Caco-2 (cell line): ENCODE data around the gene FAM72A. TPM values are rescaled to one million over a fixed set of nuclear protein-coding genes. Genes with fewer than 3 reads are reported as not detected.
"Not testable (repeated sequence)": the region's sequence is repeated elsewhere in the genome, so short reads cannot be mapped to it uniquely, and the experiment has no call there.

Source experiments
- BruUV-seq: library from RNA; stranded (reverse); fragments of 400-500 nt; replicated peaks from 2 replicates; lab custom pipeline; 2021; lab: Mats Ljungman, UMichigan
- CTCF ChIA-PET: fragments of 300-600 bp; sonication (Branson Sonifier 250); formaldehyde crosslinking; loops from one replicate; lab custom pipeline; 2022; ENCODE audit warnings: antibody characterized with exemption; lab: Charles Lee
- POLR2A ChIA-PET: fragments of 300-600 bp; sonication (Branson Sonifier 250); formaldehyde crosslinking; loops from one replicate; lab custom pipeline; 2022; ENCODE audit warnings: antibody characterized with exemption; lab: Charles Lee
- DNase-seq, 2 experiments: peaks; one replicate each; pipeline versions ENCODE4 v3.0.0 to v3.0.0-alpha.2; 2020 to 2022
- H3K27me3 ChIP-seq: replicated peaks from 2 replicates; pipeline ENCODE4 v1.6.0; 2011; ENCODE audit warnings: low read length; ENCODE audit not compliant: control insufficient read depth, insufficient read depth
- H3K36me3 ChIP-seq: 2 replicates; pipeline ENCODE4 v1.5.1; 2011; ENCODE audit warnings: low read length; ENCODE audit not compliant: control insufficient read depth, insufficient read depth
- H3K4me1 ChIP-seq: fragments of 250-450 bp; sonication (Bioruptor Pico); 2 replicates; pipeline ENCODE4 v1.5.1; 2020; ENCODE audit warnings: mild to moderate bottlenecking
- H3K4me3 ChIP-seq: 2 replicates; pipeline ENCODE4 v1.5.1; 2011; ENCODE audit warnings: low read depth, mild to moderate bottlenecking, control low read depth, low read length
- H3K9me3 ChIP-seq: fragments of 250-450 bp; sonication (Bioruptor Pico); 2 replicates; pipeline ENCODE4 v1.5.1; 2020; ENCODE audit warnings: mild to moderate bottlenecking, moderate library complexity
- H3K27ac Mint-ChIP-seq: one replicate; pipeline ENCODE4 v1.8.0; 2022; ENCODE audit warnings: mixed read lengths; ENCODE audit not compliant: unreplicated experiment
- H3K27me3 Mint-ChIP-seq: one replicate; pipeline ENCODE4 v1.8.0; 2022; ENCODE audit warnings: mixed read lengths; ENCODE audit not compliant: insufficient read depth, unreplicated experiment
- H3K36me3 Mint-ChIP-seq: one replicate; pipeline ENCODE4 v1.8.0; 2022; ENCODE audit warnings: mild to moderate bottlenecking, mixed read lengths; ENCODE audit not compliant: insufficient read depth, unreplicated experiment
- H3K4me1 Mint-ChIP-seq: one replicate; pipeline ENCODE4 v1.8.0; 2022; ENCODE audit warnings: low read depth, mixed read lengths; ENCODE audit not compliant: unreplicated experiment
- H3K4me3 Mint-ChIP-seq: one replicate; pipeline ENCODE4 v1.8.0; 2022; ENCODE audit warnings: mild to moderate bottlenecking, moderate library complexity, mixed read lengths; ENCODE audit not compliant: unreplicated experiment
- H3K9me3 Mint-ChIP-seq: one replicate; pipeline ENCODE4 v1.8.0; 2022; ENCODE audit warnings: mixed read lengths; ENCODE audit not compliant: unreplicated experiment
- intact Hi-C: fragments of 100-400 bp; cut with micrococcal nuclease; formaldehyde crosslinking; loops from one replicate; pipeline ENCODE4 v1.10.0; 2022; ENCODE audit not compliant: unreplicated experiment
- total RNA-seq: library from RNA; stranded (reverse); gene quantifications from 2 replicates; pipeline ENCODE4 v1.2.3, GENCODE V29; 2022

The FAM72A gene
- total RNA-seq, 1 experiment from 2014 or later, result 12.3 TPM

DNA sequence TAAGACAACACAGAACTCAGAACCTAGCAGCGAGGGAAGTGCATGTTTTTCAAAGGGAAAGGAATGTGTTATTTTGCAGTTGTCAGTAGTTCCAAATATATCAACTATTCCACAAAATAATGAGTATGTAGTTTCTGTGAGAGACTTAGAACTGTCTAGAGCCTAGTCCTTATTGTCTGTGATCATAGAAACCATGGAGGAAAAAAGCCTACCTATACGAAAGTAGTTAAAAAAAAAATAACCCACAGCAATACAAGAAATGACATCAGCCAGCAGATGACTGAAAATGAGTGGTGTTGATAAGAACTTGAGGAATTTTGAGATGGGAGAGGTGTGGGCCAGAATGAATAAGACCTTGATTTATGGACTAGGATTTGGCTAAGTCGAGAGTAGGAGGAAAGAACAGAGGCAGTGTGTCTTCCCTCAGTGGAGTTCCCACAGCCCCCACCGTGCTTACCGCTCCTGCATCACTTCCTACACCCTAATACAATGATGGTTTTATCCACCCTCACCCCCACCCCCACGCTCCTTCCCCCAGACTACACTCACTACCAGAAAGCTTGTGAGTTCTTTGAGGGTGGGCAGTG, 21.6 kb upstream of the FAM72A start:
- BruUV-seq, H3K36me3 Mint-ChIP-seq, DNase-seq, POLR2A ChIA-PET, H3K9me3 Mint-ChIP-seq, H3K4me3 Mint-ChIP-seq, H3K4me1 ChIP-seq, H3K27me3 Mint-ChIP-seq, H3K4me3 ChIP-seq, H3K27ac Mint-ChIP-seq, H3K36me3 ChIP-seq, intact Hi-C loops, H3K9me3 ChIP-seq, H3K27me3 ChIP-seq, CTCF ChIA-PET, H3K4me1 Mint-ChIP-seq: not testable (repeated sequence)

GRCh38 chr1:206221585-206221984, 18.9 kb upstream of the FAM72A start:
- DNase-seq, BruUV-seq, H3K4me3 ChIP-seq, H3K4me3 Mint-ChIP-seq, H3K9me3 Mint-ChIP-seq, H3K9me3 ChIP-seq, H3K4me1 ChIP-seq, H3K4me1 Mint-ChIP-seq, H3K36me3 ChIP-seq, intact Hi-C loops, POLR2A ChIA-PET, H3K27me3 Mint-ChIP-seq, H3K27ac Mint-ChIP-seq, H3K27me3 ChIP-seq, CTCF ChIA-PET, H3K36me3 Mint-ChIP-seq: not testable (repeated sequence)

DNA sequence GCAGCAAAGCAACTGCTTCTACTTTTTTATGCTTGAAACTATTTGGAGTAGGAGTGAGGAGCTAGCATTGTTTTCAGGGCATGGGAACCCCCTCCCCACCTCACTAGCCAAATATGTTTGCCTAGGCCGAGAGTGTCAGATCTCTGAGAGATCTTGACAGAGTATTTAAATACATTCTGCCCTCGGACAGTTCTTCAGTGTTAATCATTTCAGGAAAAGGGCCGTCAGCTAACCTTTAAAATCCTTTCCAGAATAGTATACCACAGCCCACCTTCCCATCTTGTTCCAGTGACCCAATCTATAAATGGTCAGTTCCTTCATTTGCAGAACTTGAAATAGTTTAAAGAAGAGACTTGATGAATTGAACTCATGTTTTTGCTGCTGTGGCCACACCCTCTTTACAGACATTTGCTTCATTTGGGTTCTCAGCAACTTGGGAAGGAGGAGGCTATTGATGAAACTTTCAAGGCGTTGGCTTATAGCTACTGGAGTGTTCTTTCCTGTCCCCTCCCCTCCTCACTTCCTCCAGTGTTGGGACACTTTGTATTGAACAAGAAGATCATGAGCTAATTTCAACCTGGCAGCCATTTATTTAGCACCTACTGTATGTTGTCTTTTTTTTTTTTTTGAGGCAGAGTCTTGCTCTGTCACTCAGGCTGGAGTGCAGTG, 17.8 kb upstream of the FAM72A start:
- H3K4me3 Mint-ChIP-seq, result peak overlapping the region; percentile 57
- BruUV-seq, CTCF ChIA-PET: not testable (repeated sequence)

DNA sequence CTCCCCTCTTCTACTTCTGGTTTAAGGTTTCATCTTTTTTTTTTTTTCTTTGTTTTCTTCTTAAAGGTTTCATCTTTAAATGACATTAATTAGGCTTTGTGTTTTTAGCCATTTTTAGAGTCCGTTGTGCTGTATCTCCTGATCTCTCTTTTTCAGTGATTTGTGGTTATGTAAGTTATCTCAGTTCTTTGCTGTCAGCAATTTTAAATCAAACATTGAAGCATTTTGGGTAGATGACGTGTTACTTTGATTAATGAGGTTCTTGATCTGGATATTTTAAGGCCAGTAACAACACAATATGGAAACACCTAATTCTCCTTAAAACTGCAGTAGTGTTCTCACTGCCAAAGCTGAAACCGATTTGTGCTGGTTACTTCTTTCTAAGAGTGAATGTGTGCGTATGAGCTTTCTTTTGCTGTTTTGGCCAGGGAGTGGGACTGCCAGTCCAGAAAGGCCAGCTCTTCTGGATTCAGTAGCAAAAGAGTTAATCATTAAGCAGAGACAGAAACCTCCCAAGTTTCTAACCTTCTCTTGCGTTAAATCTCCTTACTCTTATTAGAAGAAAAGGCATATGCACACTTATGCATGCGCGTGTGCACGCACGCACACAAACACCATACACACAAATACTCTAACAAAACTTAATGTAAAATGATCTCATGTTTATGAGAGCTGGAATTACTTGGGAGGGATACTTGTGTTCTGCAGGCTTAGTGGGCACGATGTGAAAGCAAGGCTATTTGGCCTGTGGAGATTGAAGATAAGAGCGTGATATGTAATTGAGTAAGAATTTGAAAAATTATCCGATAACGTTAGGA, 17.1 kb upstream of the FAM72A start:
- intact Hi-C loops, H3K36me3 ChIP-seq, CTCF ChIA-PET, POLR2A ChIA-PET, H3K36me3 Mint-ChIP-seq, H3K27me3 Mint-ChIP-seq, H3K4me3 ChIP-seq, BruUV-seq, H3K4me1 ChIP-seq, H3K9me3 Mint-ChIP-seq, H3K27ac Mint-ChIP-seq, H3K27me3 ChIP-seq, DNase-seq, H3K9me3 ChIP-seq, H3K4me1 Mint-ChIP-seq: not testable (repeated sequence)
- H3K4me3 Mint-ChIP-seq, result peak overlapping the region; percentile 57

More for the DNA sequence above, 17.8 kb upstream of the FAM72A start:
- H3K27me3 ChIP-seq, H3K9me3 Mint-ChIP-seq, H3K36me3 ChIP-seq, H3K4me1 Mint-ChIP-seq, H3K27me3 Mint-ChIP-seq, H3K4me3 ChIP-seq, intact Hi-C loops, POLR2A ChIA-PET, H3K36me3 Mint-ChIP-seq, H3K4me1 ChIP-seq, H3K9me3 ChIP-seq, H3K27ac Mint-ChIP-seq: not testable (repeated sequence)
- DNase-seq, result peak in 1 of 2 experiments; percentile 7

DNA sequence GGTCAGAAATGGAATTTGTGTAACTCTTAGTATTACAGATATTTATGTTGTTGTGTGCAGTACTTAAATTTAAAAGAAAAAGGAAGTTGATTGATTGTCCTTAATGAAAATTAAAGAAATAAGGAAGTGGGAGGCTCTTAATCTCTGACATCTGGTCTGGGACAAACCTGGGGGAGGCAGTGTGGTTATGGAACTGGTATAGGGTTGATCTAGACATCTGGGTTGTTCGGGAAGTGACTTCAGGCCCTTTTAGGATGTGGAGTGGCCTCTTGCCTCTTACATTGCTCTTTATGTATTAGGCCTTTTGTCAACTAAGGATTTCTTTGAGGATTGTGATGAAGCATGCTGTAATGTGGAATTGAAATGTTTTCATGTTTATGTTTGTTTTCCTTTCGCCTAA, 16.1 kb upstream of the FAM72A start:
- intact Hi-C loops, CTCF ChIA-PET: not testable (repeated sequence)

DNA sequence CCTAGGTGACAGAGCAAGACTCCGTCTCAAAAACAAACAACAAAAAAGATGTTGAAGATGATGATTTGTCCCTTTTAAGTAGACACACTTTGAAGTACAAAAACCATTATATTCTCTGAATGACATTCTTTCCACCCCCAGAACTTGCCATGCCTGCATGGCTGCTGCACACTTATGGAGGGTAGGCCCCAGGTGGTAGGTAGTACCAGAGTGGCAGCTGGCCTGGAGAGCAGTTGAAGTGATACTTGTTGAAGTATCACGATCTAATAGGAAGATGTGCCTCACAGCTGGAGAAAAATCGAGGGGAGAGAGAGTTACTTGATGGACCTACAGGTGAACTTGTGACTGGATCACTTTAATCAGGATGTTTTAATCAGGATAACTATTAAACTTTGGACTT, 15.6 kb upstream of the FAM72A start:
- POLR2A ChIA-PET, H3K4me1 ChIP-seq, H3K36me3 Mint-ChIP-seq, H3K4me3 Mint-ChIP-seq, H3K9me3 Mint-ChIP-seq, H3K9me3 ChIP-seq, H3K27me3 Mint-ChIP-seq, BruUV-seq, DNase-seq, H3K36me3 ChIP-seq, H3K4me1 Mint-ChIP-seq, H3K4me3 ChIP-seq, H3K27ac Mint-ChIP-seq, H3K27me3 ChIP-seq, intact Hi-C loops, CTCF ChIA-PET: not testable (repeated sequence)

More for the DNA sequence above, 16.1 kb upstream of the FAM72A start:
- H3K4me3 ChIP-seq, H3K9me3 Mint-ChIP-seq, H3K4me1 ChIP-seq, H3K4me3 Mint-ChIP-seq, POLR2A ChIA-PET, H3K27me3 ChIP-seq, H3K36me3 ChIP-seq, H3K4me1 Mint-ChIP-seq, H3K27ac Mint-ChIP-seq, H3K27me3 Mint-ChIP-seq, H3K36me3 Mint-ChIP-seq, H3K9me3 ChIP-seq, BruUV-seq, DNase-seq: not testable (repeated sequence)
